ENCODE data around the gene PACS2.

PACS2 gene

DNA sequence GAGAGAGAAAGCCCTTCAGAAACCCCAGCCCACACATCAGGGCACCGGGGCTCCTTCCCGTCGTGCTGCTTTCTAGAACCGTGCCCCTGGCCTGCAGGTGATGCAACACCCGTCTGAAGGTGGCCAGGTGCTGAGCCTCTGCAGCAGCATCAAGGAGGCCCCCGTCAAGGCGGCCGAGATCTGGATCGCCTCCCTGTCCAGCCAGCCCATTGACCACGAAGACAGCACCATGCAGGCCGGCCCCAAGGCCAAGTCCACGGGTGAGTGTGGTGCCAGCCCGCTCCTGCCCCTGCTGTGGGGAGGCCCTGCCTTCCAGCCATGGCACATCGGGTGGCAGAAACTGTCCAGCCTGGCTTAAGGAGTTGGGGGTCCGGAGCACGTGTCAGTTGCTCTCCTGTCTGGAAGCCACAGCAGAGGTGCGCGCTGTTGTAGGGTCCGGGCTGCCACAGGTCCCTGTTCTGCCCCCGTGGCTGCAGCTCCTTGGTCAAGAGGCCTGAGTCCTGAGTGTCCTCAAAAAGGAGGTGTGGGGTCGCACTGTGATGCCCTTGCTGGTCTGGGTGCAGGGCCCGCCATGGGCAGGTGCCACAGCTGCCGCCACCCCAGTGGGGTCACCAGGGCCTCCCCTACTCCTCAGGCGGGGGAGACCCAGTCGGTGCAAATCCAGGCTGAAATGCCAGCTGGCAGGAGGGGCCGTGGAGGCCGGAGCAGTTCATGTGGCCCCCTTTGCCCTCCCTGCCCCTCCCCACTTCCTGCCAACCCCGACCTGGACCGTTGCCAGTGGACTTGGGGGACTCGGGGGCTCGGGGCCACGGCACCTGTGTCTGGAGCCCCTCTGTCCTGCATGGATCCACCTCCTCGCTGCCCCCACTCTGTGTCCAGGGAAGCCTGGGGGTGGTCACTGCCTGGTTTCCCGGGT, 52.8 kb downstream of the PACS2 start:
- no peak overlapping the region for H3K4me3 ChIP-seq (ENCODE audit: low read depth, low read length)
- TF ChIP-seq, protein P1, sequence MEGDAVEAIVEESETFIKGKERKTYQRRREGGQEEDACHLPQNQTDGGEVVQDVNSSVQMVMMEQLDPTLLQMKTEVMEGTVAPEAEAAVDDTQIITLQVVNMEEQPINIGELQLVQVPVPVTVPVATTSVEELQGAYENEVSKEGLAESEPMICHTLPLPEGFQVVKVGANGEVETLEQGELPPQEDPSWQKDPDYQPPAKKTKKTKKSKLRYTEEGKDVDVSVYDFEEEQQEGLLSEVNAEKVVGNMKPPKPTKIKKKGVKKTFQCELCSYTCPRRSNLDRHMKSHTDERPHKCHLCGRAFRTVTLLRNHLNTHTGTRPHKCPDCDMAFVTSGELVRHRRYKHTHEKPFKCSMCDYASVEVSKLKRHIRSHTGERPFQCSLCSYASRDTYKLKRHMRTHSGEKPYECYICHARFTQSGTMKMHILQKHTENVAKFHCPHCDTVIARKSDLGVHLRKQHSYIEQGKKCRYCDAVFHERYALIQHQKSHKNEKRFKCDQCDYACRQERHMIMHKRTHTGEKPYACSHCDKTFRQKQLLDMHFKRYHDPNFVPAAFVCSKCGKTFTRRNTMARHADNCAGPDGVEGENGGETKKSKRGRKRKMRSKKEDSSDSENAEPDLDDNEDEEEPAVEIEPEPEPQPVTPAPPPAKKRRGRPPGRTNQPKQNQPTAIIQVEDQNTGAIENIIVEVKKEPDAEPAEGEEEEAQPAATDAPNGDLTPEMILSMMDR (IDR thresholded peaks at IDR 0.05; ENCODE audit: borderline replicate concordance, insufficient read depth, low read depth, low read length): no peak

DNA sequence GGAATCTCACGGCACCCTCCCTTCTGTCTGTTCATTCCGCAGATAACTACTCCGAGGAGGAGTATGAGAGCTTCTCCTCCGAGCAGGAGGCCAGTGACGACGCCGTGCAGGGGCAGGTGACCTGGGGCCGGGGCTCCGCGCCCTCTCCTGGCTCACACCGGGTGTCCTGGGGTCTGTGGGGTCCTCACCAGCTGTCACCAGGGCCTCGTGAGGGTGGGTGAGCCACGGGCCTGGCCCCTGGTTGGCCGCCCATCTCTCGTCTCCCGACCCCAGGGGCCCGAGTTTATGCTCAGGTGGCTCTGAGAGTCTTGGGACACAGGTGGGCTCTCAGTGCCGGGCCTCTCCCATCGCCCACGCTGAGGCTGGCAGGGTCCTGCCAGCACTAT, 53.5 kb downstream of the PACS2 start:
- TF ChIP-seq, protein P1 (IDR thresholded peaks at IDR 0.05; ENCODE audit: borderline replicate concordance, insufficient read depth, low read depth, low read length): no peak
- H3K4me3 ChIP-seq (ENCODE audit: low read depth, low read length): no peak overlapping the region

DNA sequence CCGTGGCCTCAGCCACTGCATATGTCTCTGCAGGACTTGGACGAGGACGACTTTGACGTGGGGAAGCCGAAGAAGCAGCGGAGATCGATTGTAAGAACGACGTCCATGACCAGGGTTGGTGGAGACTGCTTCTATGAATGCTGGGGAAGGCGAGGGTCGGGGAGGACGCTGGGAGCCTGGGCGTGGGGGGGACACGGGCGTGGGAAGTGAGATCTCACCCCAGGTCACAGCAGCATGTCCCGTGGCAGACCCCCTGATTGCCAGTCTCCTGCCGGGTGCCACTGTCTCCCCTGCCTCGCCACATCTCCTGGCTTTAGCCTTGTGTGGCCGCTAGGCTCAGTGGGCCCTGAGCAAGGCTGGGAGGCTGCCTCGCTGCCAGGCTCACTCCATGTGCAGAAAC, 53.9 kb downstream of the PACS2 start:
- TF ChIP-seq, protein P1 (IDR thresholded peaks at IDR 0.05; ENCODE audit: borderline replicate concordance, insufficient read depth, low read depth, low read length): no peak
- H3K4me3 ChIP-seq (ENCODE audit: low read depth, low read length): no peak overlapping the region

DNA sequence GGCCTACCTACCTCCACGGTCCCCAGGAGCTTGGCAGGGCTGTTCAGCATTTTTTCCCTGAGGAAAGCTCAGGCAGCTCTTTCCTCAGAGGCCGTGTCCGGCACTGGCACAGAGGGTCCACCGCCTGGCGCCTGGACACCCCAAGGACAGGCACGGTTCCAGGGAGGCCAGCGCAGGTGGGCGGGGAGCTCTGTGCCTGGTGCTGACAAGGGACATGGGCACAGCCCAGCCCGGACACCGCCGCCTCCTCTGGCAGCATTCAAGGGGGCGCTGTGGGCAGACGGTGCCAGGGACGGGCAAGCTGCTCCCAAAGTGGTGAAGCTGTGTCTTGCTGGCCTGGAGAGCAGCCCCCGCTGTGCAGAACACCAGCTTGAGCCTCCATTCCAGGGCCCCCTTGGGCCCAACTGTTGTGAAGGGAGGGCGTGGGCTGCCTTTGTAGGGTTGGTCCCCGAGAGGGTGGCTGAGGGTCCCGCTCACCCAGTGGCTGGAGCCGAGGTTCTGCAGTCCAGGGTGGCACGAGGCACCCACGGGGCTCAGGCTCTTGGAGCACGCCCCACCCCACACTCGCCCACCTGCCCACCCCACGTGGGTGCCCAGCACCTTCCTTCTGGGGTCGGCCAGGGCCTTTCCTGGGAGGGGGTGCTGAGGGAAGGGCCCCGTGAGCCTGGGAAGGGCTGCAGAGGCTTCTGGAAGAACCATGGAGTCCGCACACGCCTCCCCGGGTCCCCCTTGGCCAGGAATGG, 54.5 kb downstream of the PACS2 start:
- H3K4me3 ChIP-seq (ENCODE audit: low read depth, low read length): no peak overlapping the region
- TF ChIP-seq, protein P1 (IDR thresholded peaks at IDR 0.05; ENCODE audit: borderline replicate concordance, insufficient read depth, low read depth, low read length): no peak

DNA sequence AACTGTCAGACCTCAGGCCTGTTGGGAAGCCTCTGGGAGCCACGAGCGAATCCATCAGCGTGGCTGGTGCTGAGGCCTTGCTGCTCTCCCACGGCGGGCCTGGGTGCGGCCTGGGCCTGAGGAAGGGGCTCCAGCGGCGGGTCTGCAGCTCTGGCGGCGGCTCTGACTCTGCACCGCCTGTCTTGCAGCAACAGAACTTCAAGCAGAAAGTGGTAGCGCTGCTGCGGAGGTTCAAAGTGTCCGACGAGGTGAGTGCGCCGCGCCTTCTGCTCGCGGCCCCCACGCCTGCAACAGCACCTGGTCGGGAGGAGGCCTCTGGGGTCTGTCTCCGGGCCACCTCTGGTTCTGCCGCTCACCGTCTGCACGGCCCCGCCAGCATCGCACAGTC, 55.1 kb downstream of the PACS2 start:
- TF ChIP-seq, protein P1 (IDR thresholded peaks at IDR 0.05; ENCODE audit: borderline replicate concordance, insufficient read depth, low read depth, low read length): no peak
- no peak overlapping the region for H3K4me3 ChIP-seq (ENCODE audit: low read depth, low read length)

DNA sequence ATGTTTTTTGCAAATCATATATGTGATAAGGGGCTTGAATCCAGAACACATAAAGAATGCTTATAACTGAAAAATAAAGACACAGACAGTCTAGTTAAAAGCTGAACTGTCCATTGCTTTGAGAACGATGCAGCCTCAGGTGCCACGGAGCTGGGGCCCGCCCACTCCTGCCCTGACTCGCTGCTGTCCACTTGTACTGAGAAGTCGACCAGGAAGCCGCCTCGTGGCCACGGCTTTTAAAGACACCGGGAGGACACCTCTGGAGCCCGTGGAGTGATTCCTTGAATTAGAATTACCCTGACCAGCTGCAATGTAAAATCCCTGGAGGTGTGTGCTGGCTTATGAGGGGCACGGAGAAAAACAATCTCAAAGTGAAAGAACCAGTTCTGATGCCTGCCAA, 59.8 kb downstream of the PACS2 start:
- TF ChIP-seq, protein P1 (IDR thresholded peaks at IDR 0.05; ENCODE audit: borderline replicate concordance, insufficient read depth, low read depth, low read length): no peak
- no peak overlapping the region for H3K4me3 ChIP-seq (ENCODE audit: low read depth, low read length)
